ENCODE results near the gene SLC35E3. TPM values are rescaled to one million over a fixed set of nuclear protein-coding genes. Genes with fewer than 3 reads are reported as not detected.

The SLC35E3 gene
- total RNA-seq (2022; extraction: Qiagen RNA extraction): 10.9 to 16.7 TPM (median 14.9 TPM) in 5 replicates

DNA sequence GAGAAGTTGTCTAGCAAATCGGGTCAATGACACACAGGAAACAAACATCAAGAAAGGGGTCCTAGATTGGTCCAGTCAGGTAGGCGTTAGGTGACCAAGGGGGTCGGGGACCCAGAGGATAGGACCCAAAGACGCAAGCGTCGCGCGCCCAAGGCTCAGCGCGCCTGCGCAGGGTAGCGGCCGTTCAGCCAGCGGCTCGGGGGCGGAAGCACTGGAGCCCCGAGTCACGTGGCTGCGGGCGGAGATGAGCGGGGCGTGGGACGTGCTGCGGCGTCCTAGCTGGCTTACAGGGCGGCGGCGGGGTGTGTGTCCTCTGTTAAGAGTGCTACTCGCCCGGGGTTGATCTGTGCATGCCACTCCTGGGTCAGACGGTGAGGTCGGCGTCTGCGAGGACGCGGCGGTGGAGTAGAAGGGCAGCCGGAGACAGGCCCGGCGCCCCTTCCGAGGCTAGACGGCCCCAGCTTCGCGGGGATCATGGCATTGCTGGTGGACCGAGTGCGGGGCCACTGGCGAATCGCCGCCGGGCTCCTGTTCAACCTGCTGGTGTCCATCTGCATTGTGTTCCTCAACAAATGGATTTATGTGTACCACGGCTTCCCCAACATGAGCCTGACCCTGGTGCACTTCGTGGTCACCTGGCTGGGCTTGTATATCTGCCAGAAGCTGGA is at the start of gene SLC35E3:
TSS of gene SLC35E3 (plus strand) at position 273 of the 668 bp plus-strand sequence. CDS start at position 475, 202 bp downstream.

DNA sequence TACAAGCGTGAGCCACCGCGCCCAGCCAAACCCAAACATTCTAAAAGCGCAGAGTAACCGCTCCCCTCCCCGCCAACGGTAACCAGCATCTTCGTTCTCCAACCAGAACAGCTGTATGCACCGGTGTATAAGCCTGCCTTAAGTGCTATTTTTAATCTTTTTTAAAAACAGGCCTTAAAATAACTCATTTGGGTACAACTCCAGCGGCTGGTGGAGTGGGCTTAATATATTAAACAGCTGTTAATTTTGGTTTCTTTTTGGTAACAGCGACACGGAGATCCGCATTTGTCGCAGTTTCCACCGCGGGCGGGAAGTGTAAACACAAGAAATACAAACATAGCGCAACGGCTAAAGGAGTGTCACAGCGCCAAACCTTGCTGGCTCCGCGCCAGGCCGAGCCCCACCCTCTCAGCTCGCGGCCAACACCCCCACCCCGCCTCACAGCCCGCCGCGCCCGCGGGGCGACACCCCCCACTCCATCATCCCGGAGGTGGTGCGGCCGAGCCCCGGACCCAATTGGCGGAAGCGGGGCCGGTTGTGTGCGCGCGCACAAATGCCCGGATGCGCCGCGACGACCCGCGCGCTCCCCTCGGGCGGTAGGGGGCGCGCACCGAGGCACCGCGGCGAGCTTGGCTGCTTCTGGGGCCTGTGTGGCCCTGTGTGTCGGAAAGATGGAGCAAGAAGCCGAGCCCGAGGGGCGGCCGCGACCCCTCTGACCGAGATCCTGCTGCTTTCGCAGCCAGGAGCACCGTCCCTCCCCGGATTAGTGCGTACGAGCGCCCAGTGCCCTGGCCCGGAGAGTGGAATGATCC is 61.8 kb downstream of the SLC35E3 start, which contains the start of gene MDM2:
TSS of gene MDM2 (plus strand) at position 602 of the 812 bp plus-strand sequence. CDS start 301 bp downstream, outside the sequence.

Other genes starting within 250 kb of the SLC35E3 start
- gene RAP1B, start 135.3 kb upstream of the SLC35E3 start, total RNA-seq (2022; extraction: Qiagen RNA extraction): 175 to 200 TPM (median 191 TPM) in 5 replicates
- 59.9 to 73.1 TPM (median 70.0 TPM) in 5 replicates for gene NUP107, start 59.2 kb upstream of the SLC35E3 start, total RNA-seq (2022; extraction: Qiagen RNA extraction)
- 43.5 to 100 TPM (median 81.5 TPM) in 5 replicates for gene MDM2, start 62.0 kb downstream of the SLC35E3 start, total RNA-seq (2022; extraction: Qiagen RNA extraction)
- 5.3 to 8.4 TPM (median 6.8 TPM) in 5 replicates for gene CPM, start 187.0 kb downstream of the SLC35E3 start, total RNA-seq (2022; extraction: Qiagen RNA extraction)